A172 (cell line): Measurements from ENCODE around the gene NOL9. TPM values are rescaled to one million over a fixed set of nuclear protein-coding genes. Genes with fewer than 3 reads are reported as not detected.

Experiments
- total RNA-seq: library from RNA; depleted of rRNA; stranded (reverse); fragments of >200 nt; shearing (Covaris generic); gene quantifications from 2 replicates; pipeline ENCODE4 v1.2.3, GENCODE V29; 2014; rRNA removed

The NOL9 gene
- total RNA-seq, 1 experiment from 2014 or later, result 17.4 TPM

Other genes starting within 250 kb of the NOL9 start
- gene ACOT7, start 160.7 kb downstream of the NOL9 start, total RNA-seq, result 44.2 and 55.3 TPM in 2 replicates
- gene HES2, start 134.6 kb downstream of the NOL9 start, total RNA-seq, result 2.0 and 3.9 TPM in 2 replicates
- gene ESPN, start 129.7 kb downstream of the NOL9 start, total RNA-seq, result 4.0 TPM in 1 of 2 replicates, not detected in the other
- gene TNFRSF25, start 88.3 kb downstream of the NOL9 start, total RNA-seq, result 5.1 and 6.2 TPM in 2 replicates
- 8.6 and 10.1 TPM in 2 replicates for gene PLEKHG5, start 62.8 kb downstream of the NOL9 start, total RNA-seq
- not detected in 2 replicates for gene TAS1R1, start 794 bp upstream of the NOL9 start, total RNA-seq
- gene ZBTB48, start 25.5 kb upstream of the NOL9 start, total RNA-seq, result 7.6 and 12.6 TPM in 2 replicates
- gene KLHL21, start 48.4 kb upstream of the NOL9 start, total RNA-seq, result 16.0 and 18.2 TPM in 2 replicates
- gene PHF13, start 59.2 kb upstream of the NOL9 start, total RNA-seq, result 6.2 and 8.4 TPM in 2 replicates
- gene THAP3, start 70.4 kb upstream of the NOL9 start, total RNA-seq, result 18.1 and 21.3 TPM in 2 replicates
- gene DNAJC11, start 147.3 kb upstream of the NOL9 start, total RNA-seq, result 29.8 and 44.0 TPM in 2 replicates
- 66.1 and 97.5 TPM in 2 replicates for gene CAMTA1, start 230.9 kb upstream of the NOL9 start, total RNA-seq